Esophagus squamous epithelium (tissue), 5 donors: ENCODE data around the gene SCARB1. TPM values are rescaled to one million over a fixed set of nuclear protein-coding genes. Genes with fewer than 3 reads are reported as not detected.

Source experiments
- DNase-seq: peaks from one replicate; lab custom pipeline; 2025; lab: John Stamatoyannopoulos, UW
- H3K27ac ChIP-seq, 4 donors: fragments of 200-600 bp; sonication (generic); one replicate each; pipeline ENCODE4 v1.5.1; 2016 to 2019; ENCODE audit warnings: mild to moderate bottlenecking in 1 of 4
- H3K27me3 ChIP-seq, 4 donors: fragments of 200-600 bp; sonication (generic); 1 replicate in 3 of 4; 2 replicates in 1 of 4; pipeline versions ENCODE4 v1.5.1 to v1.6.0; 2017 to 2021; ENCODE audit warnings: antibody characterized with exemption in 1 of 4
- H3K36me3 ChIP-seq, 3 donors: fragments of 200-600 bp; sonication (generic); one replicate each; pipeline ENCODE4 v1.5.1; 2016 to 2019
- H3K4me1 ChIP-seq, 3 donors: fragments of 200-600 bp; sonication (generic); one replicate each; pipeline ENCODE4 v1.5.1; 2017 to 2019
- H3K4me3 ChIP-seq, 4 donors: fragments of 200-600 bp; sonication (generic); 1 replicate in 3 of 4; 2 replicates in 1 of 4; pipeline ENCODE4 v1.5.1; 2016 to 2019; ENCODE audit warnings: mild to moderate bottlenecking in 2 of 4, moderate library complexity in 1 of 4
- H3K9me3 ChIP-seq, 3 donors: fragments of 200-600 bp; sonication (generic); one replicate each; pipeline ENCODE4 v1.5.1; 2016 to 2019
- CTCF ChIP-seq, 6 experiments: fragments of 450-650 bp in 4 of 6; fragments of 200-600 bp in 2 of 6; sonication (generic) in 2 of 6; IDR thresholded peaks; one replicate each; pipeline ENCODE4 v1.5.1; 2016 to 2019; ENCODE audit warnings: antibody characterized with exemption in 6 of 6, mild to moderate bottlenecking in 4 of 6, moderate library complexity in 4 of 6
- POLR2A ChIP-seq, 4 donors: fragments of 450-650 bp; IDR thresholded peaks; one replicate each; pipeline ENCODE4 v1.6.1; 2017; ENCODE audit warnings: antibody characterized with exemption in 4 of 4, mild to moderate bottlenecking in 4 of 4, moderate library complexity in 3 of 4
- WGBS, 2 donors: methylation state at CpG; one replicate each; pipeline ENCODE4 v1.1.5; 2018; 5-methylcytosine and 5-hydroxymethylcytosine counted together
- intact Hi-C: fragments of 100-400 bp; cut with DNase I; formaldehyde crosslinking; loops from one replicate; pipeline ENCODE4 v1.15.0; 2022
- total RNA-seq, 4 donors: library from RNA; depleted of rRNA; stranded (reverse); fragments of >200 nt; gene quantifications; one replicate each; pipeline ENCODE4 v1.1.0, GENCODE V29; 2016
- donor health status: DM: yes; HTN: yes; CAD: no.

The SCARB1 gene
- total RNA-seq, 4 donors from 2014 or later, result 7.1 to 9.5 (median 8.8) TPM

- peak overlapping the region; percentile 66 to 95 (median 78) for H3K27ac ChIP-seq
- 24 to 60% methylated on average over 3 to 7 of the region's 11 CpGs for WGBS, 2 donors
- intact Hi-C loops, result no loop called here
- peaks cover 0 to 88% (median 0%) of the 10 kb centered on the region in 4 donors for H3K27me3 ChIP-seq
- no peak for TF ChIP-seq POLR2A (IDR thresholded peaks at IDR 0.05)
- no peak for TF ChIP-seq CTCF (IDR thresholded peaks at IDR 0.05)
- peaks cover 0 to 8% (median 4%) of the 10 kb centered on the region in 3 donors for H3K9me3 ChIP-seq
- peaks cover 3 to 46% (median 29%) of the 10 kb centered on the region in 3 donors for H3K4me1 ChIP-seq
- no peak for DNase-seq
- H3K4me3 ChIP-seq, result no peak overlapping the region
- no peaks in the 10 kb centered on the region for H3K36me3 ChIP-seq
Observed at GRCh38 chr12:124753228-124753591, 110.5 kb downstream of the SCARB1 start.

- intact Hi-C loops, result no loop called here
- Histone ChIP-seq H3K27ac (peak overlapping the region; percentile 39 to 95 (median 78)), H3K4me3 (no peak overlapping the region), H3K9me3 (peaks cover 0 to 7% (median 4%) of the 10 kb centered on the region in 3 donors), H3K27me3 (peaks cover 0 to 83% (median 0%) of the 10 kb centered on the region in 4 donors), H3K36me3 (no peaks in the 10 kb centered on the region), H3K4me1 (peaks cover 3 to 47% (median 31%) of the 10 kb centered on the region in 3 donors)
- no peak for TF ChIP-seq CTCF (IDR thresholded peaks at IDR 0.05)
- no peak for TF ChIP-seq POLR2A (IDR thresholded peaks at IDR 0.05)
- WGBS, 2 donors, result 52 to 59% methylated on average over 10 of the region's 10 CpGs
- no peak for DNase-seq
Observed at GRCh38 chr12:124752437-124753227, 111.0 kb downstream of the SCARB1 start.

- no peak overlapping the region for H3K4me3 ChIP-seq
- DNase-seq, result no peak
- H3K9me3 ChIP-seq, result no peaks in the 10 kb centered on the region
- peaks cover 0 to 78% (median 0%) of the 10 kb centered on the region in 4 donors for H3K27me3 ChIP-seq
- WGBS, 2 donors, result 68 to 79% methylated on average over 8 to 14 of the region's 14 CpGs
- H3K36me3 ChIP-seq, result no peaks in the 10 kb centered on the region
- H3K27ac ChIP-seq, result peak overlapping the region in 3 of 4 donors; percentile 39 to 89 (median 67)
- intact Hi-C loops, result no loop called here
- peaks cover 8 to 55% (median 38%) of the 10 kb centered on the region in 3 donors for H3K4me1 ChIP-seq
- TF ChIP-seq CTCF (IDR thresholded peaks at IDR 0.05) (no peak), POLR2A (IDR thresholded peaks at IDR 0.05) (no peak)
Observed at GRCh38 chr12:124751654-124752355, 111.9 kb downstream of the SCARB1 start.

- no peak overlapping the region for H3K4me3 ChIP-seq
- H3K27me3 ChIP-seq, result peaks cover 0 to 79% (median 0%) of the 10 kb centered on the region in 4 donors
- H3K9me3 ChIP-seq, result no peaks in the 10 kb centered on the region
- WGBS, 2 donors, result 88 to 90% methylated on average over 17 to 18 of the region's 19 CpGs
- no peak overlapping the region for H3K27ac ChIP-seq
- peaks cover 16 to 59% (median 45%) of the 10 kb centered on the region in 3 donors for H3K4me1 ChIP-seq
- TF ChIP-seq CTCF (IDR thresholded peaks at IDR 0.05), result no peak
- TF ChIP-seq POLR2A (IDR thresholded peaks at IDR 0.05), result no peak
- intact Hi-C loops, result no loop called here
- H3K36me3 ChIP-seq, result no peaks in the 10 kb centered on the region
- no peak for DNase-seq
Observed at GRCh38 chr12:124750787-124751471, 112.7 kb downstream of the SCARB1 start.
